DND-41 (cell line): ENCODE results near the gene TUBA4B.
A peak's percentile ranks its signal among the peaks of the same experiment; 100 is the strongest.
"Not testable (repeated sequence)": the region's sequence is repeated elsewhere in the genome, so short reads cannot be mapped to it uniquely, and the experiment has no call there.

Source experiments
- ATAC-seq: fragments of 200-7000 bp; cut with Tn5 transposase; 3 replicates; pipeline ENCODE4 v1.9.1; 2021; ENCODE audit warnings: low read depth; ENCODE audit not compliant: insufficient read depth
- DNase-seq: peaks from one replicate; pipeline ENCODE4 v3.0.0-alpha.2; 2020
- H2AFZ ChIP-seq: 2 replicates; pipeline ENCODE4 v1.6.0; 2012; ENCODE audit warnings: low read depth, low read length
- H3K27ac ChIP-seq: 2 replicates; pipeline ENCODE4 v1.5.1; 2012; ENCODE audit warnings: low read length, inconsistent platforms
- H3K27me3 ChIP-seq: fragments of 200-600 bp; sonication (generic); 2 replicates; pipeline ENCODE4 v1.6.0; 2012; ENCODE audit warnings: low read length, mild to moderate bottlenecking, inconsistent platforms; ENCODE audit not compliant: insufficient read depth, poor library complexity
- H3K36me3 ChIP-seq: 2 replicates; pipeline ENCODE4 v1.5.1; 2012; ENCODE audit warnings: low read length, inconsistent platforms; ENCODE audit not compliant: insufficient read depth
- H3K4me1 ChIP-seq: 2 replicates; pipeline ENCODE4 v1.5.1; 2012; ENCODE audit warnings: mild to moderate bottlenecking, low read length; ENCODE audit not compliant: insufficient read depth
- H3K4me2 ChIP-seq: 2 replicates; pipeline ENCODE4 v1.6.0; 2012; ENCODE audit warnings: mild to moderate bottlenecking, moderate library complexity, low read length, inconsistent platforms; ENCODE audit not compliant: insufficient read depth
- H3K4me3 ChIP-seq, 2 experiments: fragments of 200-600 bp in 1 of 2; shearing (Covaris generic) in 1 of 2; 2 replicates each; pipeline ENCODE4 v1.5.1; 2012 to 2016; ENCODE audit warnings: inconsistent platforms in 2 of 2, low read length in 2 of 2, mild to moderate bottlenecking in 2 of 2, low read depth in 1 of 2, moderate library complexity in 1 of 2
- H3K79me2 ChIP-seq: 2 replicates; pipeline ENCODE4 v1.6.0; 2012; ENCODE audit warnings: low read length, inconsistent platforms; ENCODE audit not compliant: insufficient read depth
- H3K9ac ChIP-seq: 2 replicates; pipeline ENCODE4 v1.6.0; 2012; ENCODE audit warnings: low read depth, mild to moderate bottlenecking, inconsistent platforms, low read length, moderate library complexity
- H3K9me3 ChIP-seq: 2 replicates; pipeline ENCODE4 v1.5.1; 2012; ENCODE audit warnings: low read length, moderate library complexity, mild to moderate bottlenecking, inconsistent platforms; ENCODE audit not compliant: insufficient read depth, severe bottlenecking
- H4K20me1 ChIP-seq: 2 replicates; pipeline ENCODE4 v1.6.0; 2012; ENCODE audit warnings: low read length; ENCODE audit not compliant: insufficient read depth
- CTCF ChIP-seq: IDR thresholded peaks from 2 replicates; pipeline ENCODE4 v1.5.1; 2012; ENCODE audit warnings: borderline replicate concordance, low read length, moderate library complexity, mild to moderate bottlenecking; ENCODE audit not compliant: poor library complexity, severe bottlenecking; ENCODE audit errors: extremely low read depth
- EZH2 ChIP-seq: IDR thresholded peaks from 3 replicates; pipeline ENCODE4 v1.6.1; 2012; ENCODE audit warnings: borderline replicate concordance, low read depth, mild to moderate bottlenecking, moderate library complexity, low read length, inconsistent platforms; ENCODE audit not compliant: severe bottlenecking

Gene TUBA4B

DNA sequence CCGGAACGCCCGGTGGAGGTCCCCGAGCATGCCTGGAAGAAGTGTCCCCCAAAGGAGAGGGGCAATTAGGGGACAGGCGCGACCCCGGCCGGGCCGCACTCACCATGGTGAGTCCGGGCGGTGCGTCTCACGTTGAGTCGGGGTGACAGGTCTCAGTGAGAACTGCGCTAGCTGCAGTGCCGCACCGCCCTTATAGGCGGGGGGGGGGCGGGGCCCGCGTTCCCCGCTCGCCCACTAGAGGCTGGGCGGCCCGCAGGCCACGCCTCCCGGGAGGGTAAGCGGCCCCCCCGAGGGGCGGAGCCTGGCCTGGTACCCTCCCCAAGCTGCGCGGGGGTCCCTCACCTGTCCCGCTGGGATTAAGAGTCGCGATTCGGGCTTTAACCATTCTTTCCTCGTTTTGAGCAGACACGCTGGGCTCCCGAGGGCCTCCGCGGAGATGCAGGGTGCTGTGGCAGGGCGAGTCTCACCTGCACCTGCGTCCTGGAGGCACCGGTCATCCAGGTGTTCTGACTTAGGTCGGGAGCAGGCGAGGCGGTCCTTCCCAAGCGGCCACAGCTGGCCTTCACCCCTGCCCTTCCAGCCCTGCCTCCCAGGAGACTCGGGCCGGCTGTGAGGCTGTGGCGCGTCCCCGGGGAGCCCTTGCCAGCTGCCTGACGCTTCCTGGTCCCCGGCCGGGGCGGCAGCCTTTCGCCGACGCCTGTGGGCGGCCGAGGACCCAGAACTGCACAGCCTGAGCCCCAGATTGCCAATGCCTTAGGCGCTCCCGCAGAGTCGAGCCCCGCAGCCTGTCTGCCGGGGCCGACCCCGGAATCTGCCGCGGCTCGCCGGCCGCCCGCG, 928 bp downstream of the TUBA4B start, which contains the start of gene TUBA4A:
TUBA4A (minus strand) TSS at position 166 of the 837 bp plus-strand sequence; CDS start at position 106, 60 bp downstream.
- Histone ChIP-seq H3K4me3 (peak within 1 kb of the TSS; percentile 24 to 65; a peak in 3 of 4 replicates), H3K9ac (peak within 1 kb of the TSS; percentile 51), H3K79me2 (no peaks in the 10 kb centered on the region), H3K36me3 (no peaks in the 10 kb centered on the region), H3K27ac (no peak within 1 kb of the TSS), H3K9me3 (no peaks in the 10 kb centered on the region), H2AFZ (peak within 1 kb of the TSS; percentile 65), H3K27me3 (peaks cover 42% of the 10 kb centered on the region), H4K20me1 (peaks cover 33% of the 10 kb centered on the region), H3K4me2 (peak within 1 kb of the TSS; percentile 99), H3K4me1 (peaks cover 37% of the 10 kb centered on the region)
- ATAC-seq, result peak; percentile 85
- TF ChIP-seq CTCF, result peak; percentile 12
- TF ChIP-seq EZH2, result peak; percentile 5
- DNase-seq, result peak; percentile 81

DNA sequence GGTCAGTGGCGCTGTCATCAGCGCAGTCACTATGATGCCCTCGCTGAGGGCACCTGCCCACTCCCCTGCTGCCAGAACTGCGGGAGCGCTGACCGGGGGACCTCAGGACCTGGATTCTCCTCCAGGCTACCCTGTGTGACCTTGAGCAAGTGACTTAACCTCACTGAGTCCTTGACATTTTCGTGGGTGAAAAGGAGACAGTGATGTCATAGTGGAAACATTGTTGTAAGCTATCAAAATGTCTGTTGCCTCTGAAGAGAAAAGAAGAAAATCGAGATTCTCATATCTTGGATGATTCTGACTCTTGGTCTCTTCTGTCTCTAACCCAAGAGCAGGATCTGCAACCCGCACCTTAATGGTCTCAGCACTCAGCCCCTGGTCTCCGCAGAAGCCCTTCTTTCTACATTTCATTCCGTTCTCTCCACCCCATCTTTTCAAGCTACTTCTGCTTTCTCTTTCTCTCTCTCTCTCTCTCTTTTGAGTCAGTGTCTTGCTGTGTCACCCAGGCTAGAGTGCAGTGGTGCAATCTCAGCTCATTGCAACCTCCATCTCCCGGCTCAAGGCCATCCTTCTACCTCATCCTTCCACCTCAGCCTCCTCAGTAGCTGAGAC, 1.7 kb downstream of the TUBA4B start:
- ATAC-seq, result no peak
- Histone ChIP-seq H3K27ac (no peak overlapping the region), H3K9ac (no peak overlapping the region), H3K4me3 (no peak overlapping the region), H4K20me1 (peaks cover 26% of the 10 kb centered on the region), H3K4me2 (peak overlapping the region; percentile 99; the same call in 1 of the 2 replicates), H2AFZ (no peak overlapping the region), H3K79me2 (no peaks in the 10 kb centered on the region), H3K9me3 (no peaks in the 10 kb centered on the region), H3K27me3 (peaks cover 46% of the 10 kb centered on the region), H3K36me3 (no peaks in the 10 kb centered on the region), H3K4me1 (peaks cover 29% of the 10 kb centered on the region)
- no peak for DNase-seq
- TF ChIP-seq CTCF, result no peak
- no peak for TF ChIP-seq EZH2

DNA sequence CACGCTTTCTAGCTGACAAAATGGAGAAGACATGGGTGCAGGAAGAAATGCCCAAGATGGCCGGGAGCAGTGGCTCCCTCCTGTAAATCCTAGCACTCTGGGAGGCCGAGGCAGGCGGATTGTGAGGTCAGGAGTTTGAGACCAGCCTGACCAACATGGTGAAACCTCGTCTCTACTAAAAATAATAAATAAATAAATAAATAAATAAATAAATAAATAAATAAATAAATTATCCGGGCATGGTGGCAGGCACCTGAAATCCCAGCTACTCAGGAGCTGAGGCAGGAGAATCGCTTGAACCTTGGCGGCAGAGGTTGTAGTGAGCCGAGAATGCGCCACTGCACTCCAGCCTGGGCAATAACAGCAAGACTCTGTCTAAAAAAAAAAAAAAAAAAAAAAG, 5.9 kb downstream of the TUBA4B start:
- H3K36me3 ChIP-seq, H3K4me3 ChIP-seq, H3K9me3 ChIP-seq, H2AFZ ChIP-seq, H3K79me2 ChIP-seq, H3K4me2 ChIP-seq, H3K27ac ChIP-seq, H3K9ac ChIP-seq, H4K20me1 ChIP-seq, DNase-seq, ATAC-seq: not testable (repeated sequence)
- peaks cover 13% of the 10 kb centered on the region for H3K4me1 ChIP-seq
- H3K27me3 ChIP-seq, result peaks cover 33% of the 10 kb centered on the region
